GM21528 (cell line): ENCODE measurements around the gene LDHA.

Source experiments
- ATAC-seq: cut with Tn5 transposase; IDR thresholded peaks from one replicate; pipeline ENCODE4 v1.9.1; 2021; ENCODE audit warnings: mild to moderate bottlenecking, moderate library complexity; ENCODE audit not compliant: unreplicated experiment, low FRiP score

The LDHA gene

DNA sequence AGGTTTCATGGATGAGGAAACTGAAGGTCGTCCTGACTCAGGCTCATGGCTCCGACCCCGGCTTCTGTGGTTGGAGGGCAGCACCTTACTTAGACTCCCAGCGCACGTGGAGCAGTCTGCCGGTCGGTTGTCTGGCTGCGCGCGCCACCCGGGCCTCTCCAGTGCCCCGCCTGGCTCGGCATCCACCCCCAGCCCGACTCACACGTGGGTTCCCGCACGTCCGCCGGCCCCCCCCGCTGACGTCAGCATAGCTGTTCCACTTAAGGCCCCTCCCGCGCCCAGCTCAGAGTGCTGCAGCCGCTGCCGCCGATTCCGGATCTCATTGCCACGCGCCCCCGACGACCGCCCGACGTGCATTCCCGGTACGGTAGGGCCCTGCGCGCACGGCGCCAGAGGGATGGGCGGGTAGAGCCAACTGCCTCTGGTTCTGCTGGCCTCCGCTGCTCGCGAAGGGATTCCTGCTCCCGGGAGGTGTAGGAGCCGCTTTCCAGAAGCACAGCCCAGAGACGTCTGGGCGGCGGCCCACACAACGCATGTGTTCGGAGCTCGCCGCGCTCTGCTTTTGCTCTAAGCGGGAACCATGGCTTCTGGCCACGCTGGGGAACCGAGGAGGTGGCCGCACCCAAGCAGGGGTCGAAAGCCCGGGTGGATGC lies at the start of gene LDHA:
Gene LDHA, plus strand, starts transcription at position 289 of the 653 bp plus-strand sequence. CDS start 2,280 bp downstream, outside the sequence.
- ATAC-seq = peak; percentile 66

DNA sequence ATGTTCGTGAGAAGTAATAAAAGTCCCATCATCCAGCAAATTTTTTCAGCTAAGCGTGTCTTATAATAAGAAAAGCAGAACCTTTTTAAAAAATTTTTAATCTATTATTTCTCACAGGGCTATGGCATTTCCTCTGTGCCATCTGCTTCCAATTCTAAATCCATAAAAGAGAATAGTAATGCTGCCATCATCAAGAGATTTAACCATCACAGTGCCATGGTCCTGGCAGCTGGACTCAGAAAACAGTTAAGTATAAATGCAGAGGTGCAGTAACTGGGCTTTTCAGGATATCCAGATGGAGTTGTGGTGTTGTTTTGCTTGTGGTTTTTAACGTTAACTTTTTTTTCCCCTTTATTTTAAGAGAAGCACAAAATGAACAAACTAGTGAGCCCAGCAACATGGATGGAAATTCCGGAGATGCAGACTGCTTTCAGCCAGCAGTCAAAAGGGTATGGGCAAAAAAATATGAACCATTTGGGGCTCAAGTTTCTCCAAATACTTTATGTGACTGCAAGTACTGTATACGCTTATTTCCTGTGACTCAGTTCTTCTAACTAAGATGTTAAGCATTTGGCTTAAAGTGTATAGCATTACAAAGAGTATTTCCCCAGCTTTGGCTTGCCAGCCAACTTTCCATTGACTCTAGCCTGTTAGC lies 46.8 kb upstream of the LDHA start:
- no peak for ATAC-seq

DNA sequence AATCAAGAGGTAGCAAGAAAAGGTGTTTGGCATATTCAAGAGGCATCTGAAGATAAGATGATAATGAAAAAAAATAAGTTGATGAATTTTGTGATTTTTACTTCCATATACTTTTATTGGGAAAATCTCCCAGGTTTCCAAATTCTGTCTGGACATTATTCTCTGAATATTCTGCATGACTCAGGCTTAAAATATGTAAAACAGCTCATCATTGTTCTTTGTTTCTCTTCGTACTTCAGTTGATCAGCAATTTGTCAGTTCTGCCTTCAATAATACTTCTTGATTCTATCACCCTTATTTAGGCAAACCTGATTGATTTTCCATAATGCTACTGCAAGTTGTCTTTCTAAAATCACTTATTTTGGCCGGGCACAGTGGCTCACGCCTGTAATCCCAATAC lies 41.8 kb upstream of the LDHA start:
- ATAC-seq = no peak

DNA sequence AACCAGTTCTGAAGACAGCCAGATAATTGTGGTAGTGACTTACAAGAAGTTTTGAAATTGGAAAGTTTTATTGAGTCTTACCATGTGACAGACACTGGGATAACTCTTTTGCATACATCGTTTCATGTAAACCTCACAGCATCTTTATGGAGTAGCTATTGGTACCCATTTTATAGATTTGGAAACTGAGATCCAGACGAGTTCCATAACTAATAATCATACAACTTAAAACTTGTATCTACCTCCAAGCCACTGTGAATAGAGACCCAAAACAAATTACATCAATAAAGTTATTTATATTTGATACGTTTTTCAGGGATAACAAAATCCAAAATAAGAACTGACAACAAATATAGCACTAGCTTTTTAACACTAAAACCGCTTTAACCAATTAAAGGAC lies 35.7 kb upstream of the LDHA start:
- no peak for ATAC-seq

DNA sequence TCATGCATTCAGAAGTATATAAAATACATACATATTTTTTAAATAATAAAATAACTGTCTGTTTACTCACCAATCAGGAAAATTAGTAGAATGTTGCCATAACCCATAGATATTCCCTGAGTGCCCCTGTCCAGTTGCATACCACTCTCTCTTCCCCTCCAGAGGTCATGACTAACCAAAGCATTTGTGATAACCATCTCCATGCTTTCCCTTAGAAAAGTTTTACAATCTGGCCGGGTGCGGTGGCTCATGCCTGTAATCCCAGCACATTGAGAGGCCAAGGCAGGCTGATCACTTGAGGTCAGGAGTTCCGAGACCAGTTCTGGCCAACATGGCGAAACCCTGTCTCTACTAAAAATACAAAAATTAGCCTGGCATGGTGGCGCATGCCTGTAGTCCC lies 33.2 kb upstream of the LDHA start:
- ATAC-seq = no peak

DNA sequence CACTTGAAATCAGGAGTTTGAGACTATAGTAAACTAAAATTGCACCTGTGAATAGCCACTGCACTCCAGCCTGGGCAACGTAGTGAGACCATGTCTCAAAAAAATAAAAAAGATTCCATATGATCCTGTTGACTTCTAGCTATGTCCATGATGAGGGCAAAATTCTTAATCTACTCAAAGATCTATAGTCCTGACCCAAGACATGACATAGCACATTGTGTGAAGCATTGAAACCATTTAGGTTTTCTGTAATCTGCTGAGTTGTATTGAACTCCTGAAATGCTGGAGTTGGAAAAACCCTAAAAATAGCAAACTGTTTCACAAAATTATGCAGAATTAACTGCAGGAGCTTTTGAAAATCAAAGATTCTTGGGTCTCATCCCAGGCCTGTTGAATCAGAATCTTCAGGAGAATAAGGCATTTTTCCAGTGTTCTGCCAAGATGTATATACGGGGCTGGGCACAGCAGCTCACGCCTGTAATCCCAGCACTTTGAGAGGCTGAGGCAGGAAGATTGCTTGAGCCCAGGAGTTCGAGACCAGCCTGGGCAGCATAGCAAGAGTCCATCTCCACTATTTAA lies 29.8 kb upstream of the LDHA start:
- ATAC-seq = no peak

GRCh38 chr11:18365741-18366140 lies 28.6 kb upstream of the LDHA start:
- no peak for ATAC-seq

DNA sequence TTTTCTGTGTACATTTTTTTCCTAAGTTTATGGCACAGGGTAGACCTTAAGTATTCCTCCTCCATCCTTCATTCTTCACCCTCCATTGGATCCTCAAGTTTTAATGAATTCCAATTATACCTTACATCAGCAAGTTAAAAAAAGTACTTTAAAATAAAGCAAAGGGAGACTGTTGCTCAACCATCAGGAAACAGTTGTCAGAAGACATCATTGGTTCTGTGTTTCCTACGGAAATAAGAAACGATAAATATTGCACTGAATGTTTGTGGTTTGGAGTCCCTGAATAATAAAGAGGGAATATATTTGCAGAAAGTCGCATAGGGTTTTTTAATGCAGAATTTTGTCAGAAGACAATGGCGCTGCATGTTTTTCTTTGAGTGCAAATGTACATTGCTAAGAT lies 28.1 kb upstream of the LDHA start:
- no peak for ATAC-seq

- no peak for ATAC-seq
These were observed 26.9 kb upstream of the LDHA start for GRCh38 chr11:18367431-18367830.

DNA sequence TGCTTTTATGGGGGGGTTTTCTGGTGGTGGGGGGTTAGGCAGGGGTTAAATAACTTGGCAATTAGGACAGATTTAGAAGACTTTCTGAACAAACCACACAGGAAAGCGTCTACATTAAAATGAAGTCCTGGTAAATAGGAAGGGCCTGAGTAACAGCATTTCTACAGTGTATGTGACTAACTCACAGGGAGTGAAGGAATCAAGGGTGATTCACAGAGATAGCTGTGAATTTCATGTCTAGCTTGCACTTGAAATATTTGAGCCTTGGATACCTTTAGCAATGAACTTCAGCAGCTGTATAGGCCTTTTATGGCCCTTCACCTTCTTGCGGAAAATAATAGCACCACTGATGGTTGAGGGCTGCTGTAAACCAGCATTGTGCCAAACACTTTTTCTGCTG lies 26.1 kb upstream of the LDHA start:
- ATAC-seq = no peak

DNA sequence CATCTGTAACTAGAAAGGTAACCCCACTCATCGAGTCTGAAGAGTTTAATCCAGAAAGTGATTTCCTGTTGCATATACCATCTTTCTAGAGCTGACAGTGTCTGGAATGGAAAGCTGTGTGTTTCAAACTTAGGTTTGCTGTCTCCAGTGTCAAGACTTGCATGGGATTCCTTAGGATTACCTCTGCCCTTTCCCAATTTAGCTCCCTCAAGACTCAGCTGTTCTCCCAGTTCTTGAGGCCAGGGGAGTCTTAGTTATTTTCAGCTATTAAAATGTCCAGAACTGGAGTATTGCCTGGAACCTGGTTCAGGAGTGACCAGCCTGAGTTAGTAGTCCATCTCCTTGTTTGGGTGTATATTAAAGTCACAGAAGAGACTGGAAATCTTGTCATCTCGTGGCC lies 25.0 kb upstream of the LDHA start:
- no peak for ATAC-seq

DNA sequence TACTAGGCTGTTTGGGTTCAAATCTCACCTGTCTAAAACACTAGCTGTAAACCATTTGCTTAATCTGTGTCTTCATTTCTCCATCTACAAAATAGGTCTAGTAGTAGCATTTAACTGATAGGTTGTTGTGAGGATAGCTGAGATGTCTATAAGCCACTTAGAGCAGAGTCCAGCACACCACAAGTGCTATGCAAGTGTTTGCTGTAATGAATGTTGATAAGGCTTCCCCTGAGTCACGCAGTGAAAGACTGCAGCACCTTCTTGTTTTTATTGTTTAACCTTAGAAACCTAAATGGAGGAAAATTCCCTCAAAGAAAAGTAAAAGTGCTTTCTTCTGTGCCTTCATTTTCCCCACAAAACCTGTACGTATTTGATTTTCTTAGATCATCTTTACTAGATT lies 23.1 kb upstream of the LDHA start:
- ATAC-seq = no peak

DNA sequence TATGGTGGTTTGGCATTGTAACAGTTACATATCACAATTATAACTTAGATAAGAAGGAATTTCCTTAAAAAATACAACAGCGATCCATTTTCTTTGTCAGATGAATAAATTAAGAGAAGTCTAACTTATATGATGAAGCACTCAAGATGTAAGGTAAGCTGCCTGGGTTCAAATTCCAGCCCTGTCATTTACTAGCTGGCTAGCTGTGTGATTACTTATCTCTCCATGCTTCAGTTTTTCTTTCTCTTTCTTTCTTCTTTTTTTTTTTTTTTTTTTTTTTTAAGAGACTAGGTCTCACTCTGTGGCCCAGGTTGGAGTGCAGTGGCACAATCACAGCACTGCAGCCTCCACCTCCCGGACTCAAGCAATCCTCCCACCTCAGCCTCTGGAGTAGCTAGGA lies 22.2 kb upstream of the LDHA start:
- ATAC-seq = no peak

GRCh38 chr11:18374956-18375355 lies 19.4 kb upstream of the LDHA start:
- no peak for ATAC-seq

- ATAC-seq = no peak
These were observed 18.4 kb upstream of the LDHA start for GRCh38 chr11:18375941-18376340.

- no peak for ATAC-seq
These were observed 15.2 kb upstream of the LDHA start for GRCh38 chr11:18379201-18379600.

DNA sequence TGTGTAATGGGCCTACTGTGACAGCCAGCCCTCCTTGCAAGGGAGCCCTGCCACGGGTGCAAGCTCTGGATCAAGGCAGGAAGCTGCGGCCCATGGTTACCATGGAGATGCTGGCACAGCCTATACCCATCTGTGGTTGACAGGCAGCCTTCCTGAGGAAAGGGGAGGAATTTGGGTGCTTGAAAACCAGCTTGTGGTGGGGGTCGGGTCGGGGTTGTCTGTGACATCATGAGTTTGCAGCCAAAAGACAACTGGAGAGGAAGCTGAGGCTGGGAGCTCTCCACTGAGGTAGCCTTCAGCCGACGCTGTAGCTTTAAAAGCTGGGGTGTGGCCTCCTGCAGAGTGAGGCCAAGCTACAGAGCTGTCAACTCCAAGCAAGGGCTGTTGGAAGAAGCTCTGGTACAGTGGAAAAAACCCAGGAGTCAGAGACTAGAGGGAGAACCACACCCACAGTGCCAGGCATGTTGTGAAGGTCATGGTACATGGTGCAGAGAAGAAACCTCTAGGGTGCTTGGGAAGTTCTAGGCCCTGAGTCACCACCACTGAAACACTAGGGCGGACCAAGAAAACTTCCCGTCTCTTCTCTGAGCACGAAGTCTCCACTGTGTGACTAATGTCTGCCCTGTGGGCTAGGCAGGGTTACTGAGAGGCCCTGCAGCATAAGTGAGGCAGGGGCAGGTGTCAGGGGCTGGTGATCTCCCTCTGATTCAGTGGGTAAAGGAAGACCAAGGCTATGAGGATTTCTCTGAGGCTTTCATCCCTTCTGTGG lies 10.8 kb upstream of the LDHA start:
- peak; percentile 76 for ATAC-seq

DNA sequence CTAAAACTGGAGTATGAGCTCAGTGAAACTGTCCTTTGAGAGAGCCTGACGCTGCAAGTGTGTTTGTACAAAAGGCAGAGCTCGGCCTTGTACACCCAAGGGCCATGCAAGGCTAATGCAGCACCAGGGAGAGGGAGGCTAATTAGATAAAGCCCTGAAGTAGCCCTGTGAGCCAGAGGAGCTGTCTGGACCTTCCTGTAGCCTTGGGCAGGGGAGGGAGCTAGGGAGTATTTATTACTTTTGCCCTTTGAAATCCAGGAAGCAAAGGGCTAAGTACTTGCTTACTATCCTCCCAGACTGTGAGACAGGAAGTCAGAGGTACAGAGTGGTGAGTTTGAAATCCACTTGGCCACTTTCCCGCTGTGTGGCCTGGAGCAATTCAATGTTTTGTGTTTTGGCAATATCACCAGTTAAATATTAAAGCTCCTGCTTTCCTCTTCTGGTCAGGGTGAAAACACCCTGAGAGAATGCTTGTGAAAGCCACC lies 10.2 kb upstream of the LDHA start:
- peak; percentile 67 for ATAC-seq

GRCh38 chr11:18390088-18390487 lies 4.3 kb upstream of the LDHA start:
- ATAC-seq = no peak

- ATAC-seq = no peak
These were observed 1.7 kb upstream of the LDHA start for GRCh38 chr11:18392434-18393321.
